GM12878 (cell line): ENCODE measurements around the gene SLC35C1.

Experiments used
- CHD4 ChIP-seq: fragments of 200-600 bp; sonication (generic); IDR thresholded peaks from 2 replicates; pipeline ENCODE4 v1.6.1; 2016; ENCODE audit warnings: mild to moderate bottlenecking
- CTCF ChIP-seq, 3 experiments: IDR thresholded peaks in 2 of 3; conservative IDR thresholded peaks in 1 of 3; 2 replicates each; pipeline ENCODE4 v1.5.1; 2011; ENCODE audit warnings: low read depth in 3 of 3, low read length in 3 of 3, mild to moderate bottlenecking in 3 of 3, control low read depth in 2 of 3, moderate library complexity in 2 of 3, inconsistent platforms in 1 of 3, mixed read lengths in 1 of 3; ENCODE audit not compliant: control insufficient read depth in 2 of 3, insufficient read depth in 1 of 3; ENCODE audit errors: extremely low read depth in 1 of 3
- ETV6 ChIP-seq, 2 experiments: fragments of 450-650 bp in 1 of 2; IDR thresholded peaks in 1 of 2; conservative IDR thresholded peaks in 1 of 2; 2 replicates each; pipeline ENCODE4 v1.6.1; 2014; ENCODE audit warnings: antibody characterized with exemption in 1 of 2, borderline replicate concordance in 1 of 2, low read depth in 1 of 2, mild to moderate bottlenecking in 1 of 2, moderate library complexity in 1 of 2
- POLR2A ChIP-seq: IDR thresholded peaks from 2 replicates; pipeline ENCODE4 v1.6.1; 2011; ENCODE audit warnings: low read depth, mild to moderate bottlenecking, low read length
- POLR2AphosphoS5 ChIP-seq: IDR thresholded peaks from 2 replicates; pipeline ENCODE4 v1.6.1; 2011; ENCODE audit warnings: mild to moderate bottlenecking, low read length, inconsistent platforms
- SMC3 ChIP-seq: IDR thresholded peaks from 2 replicates; pipeline ENCODE4 v1.6.1; 2011; ENCODE audit warnings: low read length, improper control_type of control experiment, borderline replicate concordance
- ZNF217 ChIP-seq: fragments of 450-650 bp; IDR thresholded peaks from 2 replicates; pipeline ENCODE4 v1.6.1; 2017; ENCODE audit warnings: antibody characterized with exemption, mild to moderate bottlenecking
- TF ChIP-seq, protein P1 (sequence below): IDR thresholded peaks from 2 replicates; pipeline ENCODE4 v1.6.1; 2012; ENCODE audit warnings: improper control_type of control experiment, low read depth, low read length; ENCODE audit not compliant: insufficient replicate concordance

GRCh38 chr11:45801723-45802315, 3.1 kb upstream of the SLC35C1 start:
- TF ChIP-seq CTCF (IDR thresholded peaks at IDR 0.05 in 2 of 3, conservative IDR thresholded peaks at IDR 0.05 in 1 of 3; ENCODE audit: control insufficient read depth in 2 of 3, extremely low read depth in 1 of 3, insufficient read depth in 1 of 3, low read depth in 3 of 3, low read length in 3 of 3) (no peak), ZNF217 (no peak), POLR2AphosphoS5 (no peak), SMC3 (no peak), CHD4 (no peak), POLR2A (no peak), ETV6 (conservative IDR thresholded peaks at IDR 0.05 in 1 of 2, IDR thresholded peaks at IDR 0.05 in 1 of 2; ENCODE audit: borderline replicate concordance in 1 of 2, low read depth in 1 of 2) (no peak)
- TF ChIP-seq, protein P1, sequence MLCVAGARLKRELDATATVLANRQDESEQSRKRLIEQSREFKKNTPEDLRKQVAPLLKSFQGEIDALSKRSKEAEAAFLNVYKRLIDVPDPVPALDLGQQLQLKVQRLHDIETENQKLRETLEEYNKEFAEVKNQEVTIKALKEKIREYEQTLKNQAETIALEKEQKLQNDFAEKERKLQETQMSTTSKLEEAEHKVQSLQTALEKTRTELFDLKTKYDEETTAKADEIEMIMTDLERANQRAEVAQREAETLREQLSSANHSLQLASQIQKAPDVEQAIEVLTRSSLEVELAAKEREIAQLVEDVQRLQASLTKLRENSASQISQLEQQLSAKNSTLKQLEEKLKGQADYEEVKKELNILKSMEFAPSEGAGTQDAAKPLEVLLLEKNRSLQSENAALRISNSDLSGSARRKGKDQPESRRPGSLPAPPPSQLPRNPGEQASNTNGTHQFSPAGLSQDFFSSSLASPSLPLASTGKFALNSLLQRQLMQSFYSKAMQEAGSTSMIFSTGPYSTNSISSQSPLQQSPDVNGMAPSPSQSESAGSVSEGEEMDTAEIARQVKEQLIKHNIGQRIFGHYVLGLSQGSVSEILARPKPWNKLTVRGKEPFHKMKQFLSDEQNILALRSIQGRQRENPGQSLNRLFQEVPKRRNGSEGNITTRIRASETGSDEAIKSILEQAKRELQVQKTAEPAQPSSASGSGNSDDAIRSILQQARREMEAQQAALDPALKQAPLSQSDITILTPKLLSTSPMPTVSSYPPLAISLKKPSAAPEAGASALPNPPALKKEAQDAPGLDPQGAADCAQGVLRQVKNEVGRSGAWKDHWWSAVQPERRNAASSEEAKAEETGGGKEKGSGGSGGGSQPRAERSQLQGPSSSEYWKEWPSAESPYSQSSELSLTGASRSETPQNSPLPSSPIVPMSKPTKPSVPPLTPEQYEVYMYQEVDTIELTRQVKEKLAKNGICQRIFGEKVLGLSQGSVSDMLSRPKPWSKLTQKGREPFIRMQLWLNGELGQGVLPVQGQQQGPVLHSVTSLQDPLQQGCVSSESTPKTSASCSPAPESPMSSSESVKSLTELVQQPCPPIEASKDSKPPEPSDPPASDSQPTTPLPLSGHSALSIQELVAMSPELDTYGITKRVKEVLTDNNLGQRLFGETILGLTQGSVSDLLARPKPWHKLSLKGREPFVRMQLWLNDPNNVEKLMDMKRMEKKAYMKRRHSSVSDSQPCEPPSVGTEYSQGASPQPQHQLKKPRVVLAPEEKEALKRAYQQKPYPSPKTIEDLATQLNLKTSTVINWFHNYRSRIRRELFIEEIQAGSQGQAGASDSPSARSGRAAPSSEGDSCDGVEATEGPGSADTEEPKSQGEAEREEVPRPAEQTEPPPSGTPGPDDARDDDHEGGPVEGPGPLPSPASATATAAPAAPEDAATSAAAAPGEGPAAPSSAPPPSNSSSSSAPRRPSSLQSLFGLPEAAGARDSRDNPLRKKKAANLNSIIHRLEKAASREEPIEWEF: no peak
